Ovary (tissue), 3 donors: ENCODE measurements around the gene TPRA1.

Source experiments
- EP300 ChIP-seq: sonication (generic); formaldehyde crosslinking; IDR thresholded peaks from one replicate; pipeline ENCODE4 v1.6.1; 2017; ENCODE audit warnings: antibody characterized with exemption
- POLR2A ChIP-seq: fragments of 450-650 bp; IDR thresholded peaks from one replicate; pipeline ENCODE4 v1.6.1; 2017; ENCODE audit warnings: antibody characterized with exemption, mild to moderate bottlenecking, moderate library complexity
- TF ChIP-seq, protein P1 (sequence below), 3 donors: fragments of 450-650 bp in 2 of 3; fragments of 200-600 bp in 1 of 3; IDR thresholded peaks; one replicate each; pipeline versions ENCODE4 v1.5.1 to v1.8.0; 2016 to 2022; ENCODE audit warnings: antibody characterized with exemption in 3 of 3, mild to moderate bottlenecking in 1 of 3
- donor health status: DM: no; HTN: no; CAD: no.

DNA sequence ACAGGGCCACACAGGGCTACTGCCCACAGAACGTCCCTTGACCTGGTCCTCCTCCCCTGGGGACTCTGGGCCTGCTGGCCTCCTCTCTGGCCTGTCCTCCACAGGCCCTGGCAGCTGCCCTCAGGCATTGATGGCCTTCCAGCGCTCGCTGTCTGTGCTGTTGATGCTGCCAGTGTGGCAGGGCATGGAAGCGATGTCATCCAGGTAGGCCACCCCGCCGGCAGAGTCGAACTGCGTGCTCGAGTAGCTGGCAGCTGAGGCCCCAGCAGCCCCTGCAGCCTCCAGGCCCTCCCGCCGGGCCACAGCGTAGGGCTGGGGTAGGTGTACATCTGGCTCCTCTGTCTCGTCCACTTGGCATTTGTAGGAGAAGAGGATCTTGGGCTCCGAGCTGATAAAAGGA, 17.1 kb downstream of the TPRA1 start:
- TF ChIP-seq, protein P1, sequence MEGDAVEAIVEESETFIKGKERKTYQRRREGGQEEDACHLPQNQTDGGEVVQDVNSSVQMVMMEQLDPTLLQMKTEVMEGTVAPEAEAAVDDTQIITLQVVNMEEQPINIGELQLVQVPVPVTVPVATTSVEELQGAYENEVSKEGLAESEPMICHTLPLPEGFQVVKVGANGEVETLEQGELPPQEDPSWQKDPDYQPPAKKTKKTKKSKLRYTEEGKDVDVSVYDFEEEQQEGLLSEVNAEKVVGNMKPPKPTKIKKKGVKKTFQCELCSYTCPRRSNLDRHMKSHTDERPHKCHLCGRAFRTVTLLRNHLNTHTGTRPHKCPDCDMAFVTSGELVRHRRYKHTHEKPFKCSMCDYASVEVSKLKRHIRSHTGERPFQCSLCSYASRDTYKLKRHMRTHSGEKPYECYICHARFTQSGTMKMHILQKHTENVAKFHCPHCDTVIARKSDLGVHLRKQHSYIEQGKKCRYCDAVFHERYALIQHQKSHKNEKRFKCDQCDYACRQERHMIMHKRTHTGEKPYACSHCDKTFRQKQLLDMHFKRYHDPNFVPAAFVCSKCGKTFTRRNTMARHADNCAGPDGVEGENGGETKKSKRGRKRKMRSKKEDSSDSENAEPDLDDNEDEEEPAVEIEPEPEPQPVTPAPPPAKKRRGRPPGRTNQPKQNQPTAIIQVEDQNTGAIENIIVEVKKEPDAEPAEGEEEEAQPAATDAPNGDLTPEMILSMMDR (IDR thresholded peaks at IDR 0.05), result no peak
- TF ChIP-seq POLR2A (no peak), EP300 (no peak)
